ENCODE measurements around the gene PPBP. TPM values are rescaled to one million over a fixed set of nuclear protein-coding genes. Genes with fewer than 3 reads are reported as not detected.
"Not testable (repeated sequence)": the region's sequence is repeated elsewhere in the genome, so short reads cannot be mapped to it uniquely, and the experiment has no call there.

Gene PPBP
- total RNA-seq, 1 donor from 2014 or later, result 0.33 TPM

DNA sequence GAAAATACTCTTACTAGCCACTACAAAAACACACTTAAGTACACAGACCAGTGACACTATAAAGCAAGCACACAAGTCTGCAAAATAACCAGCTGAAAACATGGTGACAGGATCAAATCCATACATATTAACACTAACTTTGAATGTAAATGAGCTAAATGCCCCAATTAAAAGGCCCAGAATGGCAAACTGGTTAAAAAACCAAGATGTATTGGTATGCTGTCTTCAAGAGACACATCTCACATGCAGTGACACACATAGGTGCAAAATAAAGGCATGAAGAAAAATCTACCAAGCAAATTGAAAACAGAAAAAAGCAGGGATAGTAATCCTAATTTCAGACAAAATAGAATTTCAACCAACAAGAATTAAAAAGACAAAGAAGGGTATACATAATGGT, 17.0 kb downstream of the PPBP start:
- DNase-seq (no peak), ATAC-seq (ENCODE audit: low read depth) (no peak)
- H3K27ac Mint-ChIP-seq, result no peak overlapping the region
- no peak for TF ChIP-seq CTCF (IDR thresholded peaks at IDR 0.05)
- no peaks in the 10 kb centered on the region for H3K27me3 Mint-ChIP-seq
- ChIA-PET POLR2A (no interaction called here), CTCF (no interaction called here)
- peaks cover 20% of the 10 kb centered on the region for H3K9me3 Mint-ChIP-seq
- no peaks in the 10 kb centered on the region for H3K4me1 Mint-ChIP-seq
- H3K4me3 Mint-ChIP-seq, result no peak overlapping the region
- intact Hi-C loops (cut with micrococcal nuclease), result no loop called here
- no peaks in the 10 kb centered on the region for H3K36me3 Mint-ChIP-seq (ENCODE audit: low read depth)

DNA sequence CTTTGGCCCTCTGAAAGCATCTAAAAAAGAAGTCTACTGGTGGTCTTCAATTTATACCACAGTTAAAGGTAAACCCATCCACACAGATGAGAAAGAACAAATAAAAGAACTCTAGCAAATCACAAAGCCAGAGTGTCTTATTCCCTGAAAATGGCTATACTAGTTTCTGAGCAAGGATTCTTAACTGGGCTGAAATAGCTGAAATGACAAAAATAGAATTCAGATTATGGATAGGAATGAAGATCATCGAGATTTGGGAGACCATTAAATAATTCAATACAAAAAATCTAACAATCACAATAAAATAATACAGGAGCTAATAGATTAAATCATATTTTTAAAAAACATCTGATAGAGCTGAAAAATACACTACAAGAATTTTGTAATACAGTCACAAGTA, 18.0 kb downstream of the PPBP start:
- no peak for DNase-seq
- TF ChIP-seq CTCF (IDR thresholded peaks at IDR 0.05), result no peak
- no peaks in the 10 kb centered on the region for H3K4me1 Mint-ChIP-seq
- H3K9me3 Mint-ChIP-seq, result peaks cover 20% of the 10 kb centered on the region
- intact Hi-C loops (cut with micrococcal nuclease), result no loop called here
- no peak for ATAC-seq (ENCODE audit: low read depth)
- no peak overlapping the region for H3K4me3 Mint-ChIP-seq
- peaks cover 2% of the 10 kb centered on the region for H3K27me3 Mint-ChIP-seq
- H3K27ac Mint-ChIP-seq, result no peak overlapping the region
- H3K36me3 Mint-ChIP-seq (ENCODE audit: low read depth), result no peaks in the 10 kb centered on the region
- ChIA-PET CTCF (no interaction called here), POLR2A (no interaction called here)

DNA sequence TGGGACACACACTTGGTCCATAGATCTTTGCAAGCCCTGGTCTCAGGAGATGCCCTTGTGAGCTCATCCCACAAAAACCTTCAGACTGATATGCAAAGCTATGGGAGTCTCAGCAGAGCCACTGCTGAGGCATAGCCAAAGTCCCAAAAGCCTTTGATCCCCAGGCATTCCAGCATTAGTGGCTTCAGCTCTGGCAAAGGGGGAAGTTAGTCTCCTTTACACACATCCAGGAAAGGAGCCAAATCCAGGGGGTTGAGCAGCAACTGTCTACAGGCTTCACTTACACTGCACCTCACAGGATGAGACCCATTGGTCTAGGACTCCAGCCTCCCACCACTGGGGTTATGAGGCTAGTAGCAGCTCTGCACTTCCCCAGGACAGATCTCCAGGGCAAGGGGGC, 20.1 kb downstream of the PPBP start:
- no peak for ATAC-seq (ENCODE audit: low read depth)
- no peaks in the 10 kb centered on the region for H3K4me1 Mint-ChIP-seq
- CTCF ChIA-PET, result no interaction called here
- DNase-seq, result no peak
- H3K27me3 Mint-ChIP-seq, result peaks cover 2% of the 10 kb centered on the region
- H3K4me3 Mint-ChIP-seq, result no peak overlapping the region
- no peak overlapping the region for H3K27ac Mint-ChIP-seq
- H3K36me3 Mint-ChIP-seq (ENCODE audit: low read depth), result no peaks in the 10 kb centered on the region
- intact Hi-C loops (cut with micrococcal nuclease), result no loop called here
- peaks cover 14% of the 10 kb centered on the region for H3K9me3 Mint-ChIP-seq
- no peak for TF ChIP-seq CTCF (IDR thresholded peaks at IDR 0.05)
- POLR2A ChIA-PET, result no interaction called here

DNA sequence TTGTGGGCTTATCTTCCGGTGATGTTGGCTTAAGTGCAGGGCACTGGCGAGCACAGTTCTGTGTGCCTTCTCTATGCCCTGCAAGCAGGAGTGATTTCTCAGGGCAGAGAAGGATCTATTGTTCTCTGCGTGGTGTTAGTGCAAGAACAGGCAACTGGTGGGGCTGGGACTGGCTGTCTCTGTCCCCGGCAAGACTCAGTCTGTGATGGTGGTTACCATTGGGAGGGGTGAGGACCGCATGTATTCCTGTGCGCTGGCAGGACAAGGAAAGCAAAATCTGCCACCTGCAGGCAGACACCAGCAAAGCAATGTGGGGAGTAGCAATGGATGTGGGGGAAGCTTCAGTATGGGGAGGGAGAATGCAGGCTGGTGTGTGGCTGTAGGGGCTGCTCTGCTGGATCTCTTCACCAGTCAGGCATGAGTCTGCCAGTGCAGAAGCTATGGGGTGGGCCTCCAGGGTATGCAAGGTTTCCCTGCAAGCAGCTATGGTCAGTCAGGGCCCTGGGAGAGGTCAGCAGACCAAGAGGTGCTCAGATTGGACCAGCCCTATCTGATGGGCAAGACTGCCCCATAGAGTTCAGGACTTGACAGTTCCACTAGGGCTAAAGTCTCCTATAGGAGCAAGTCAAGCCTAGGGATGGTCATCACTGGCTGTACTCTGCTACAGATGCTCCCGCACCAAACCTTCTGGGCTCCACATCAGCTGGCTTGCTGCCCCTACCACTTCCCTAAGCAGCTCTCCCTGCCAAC, 23.0 kb downstream of the PPBP start:
- DNase-seq (no peak), ATAC-seq (ENCODE audit: low read depth) (no peak)
- ChIA-PET CTCF (no interaction called here), POLR2A (no interaction called here)
- intact Hi-C loops (cut with micrococcal nuclease), result no loop called here
- peaks cover under 1% of the 10 kb centered on the region for H3K9me3 Mint-ChIP-seq
- no peaks in the 10 kb centered on the region for H3K4me1 Mint-ChIP-seq
- no peak overlapping the region for H3K27ac Mint-ChIP-seq
- peaks cover 2% of the 10 kb centered on the region for H3K27me3 Mint-ChIP-seq
- no peak overlapping the region for H3K4me3 Mint-ChIP-seq
- H3K36me3 Mint-ChIP-seq (ENCODE audit: low read depth), result no peaks in the 10 kb centered on the region
- no peak for TF ChIP-seq CTCF (IDR thresholded peaks at IDR 0.05)

DNA sequence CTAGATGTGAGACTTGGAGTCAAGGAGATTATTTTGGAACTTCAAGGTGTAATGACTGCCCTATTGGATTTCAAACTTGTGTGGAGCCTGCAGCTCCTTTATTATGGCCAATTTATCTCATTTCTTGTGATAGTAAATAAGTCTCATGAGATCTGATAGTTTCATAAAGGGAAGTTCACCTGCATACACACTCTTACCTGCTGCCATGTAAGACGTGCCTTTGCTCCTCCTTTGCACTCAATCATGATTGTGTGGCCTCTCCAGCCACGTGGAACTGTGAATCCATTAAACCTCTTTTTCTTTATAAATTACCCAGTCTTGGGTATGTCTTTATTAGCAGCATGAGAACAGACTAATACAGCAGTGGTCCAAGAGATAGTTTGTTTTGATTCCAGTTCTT, 25.3 kb downstream of the PPBP start:
- ATAC-seq (ENCODE audit: low read depth) (no peak), DNase-seq (no peak)
- no peak overlapping the region for H3K4me3 Mint-ChIP-seq
- no peaks in the 10 kb centered on the region for H3K4me1 Mint-ChIP-seq
- H3K27ac Mint-ChIP-seq, result no peak overlapping the region
- POLR2A ChIA-PET, result no interaction called here
- peaks cover 11% of the 10 kb centered on the region for H3K9me3 Mint-ChIP-seq
- no peaks in the 10 kb centered on the region for H3K36me3 Mint-ChIP-seq (ENCODE audit: low read depth)
- CTCF ChIA-PET, result no interaction called here
- H3K27me3 Mint-ChIP-seq, result peaks cover 2% of the 10 kb centered on the region
- TF ChIP-seq CTCF (IDR thresholded peaks at IDR 0.05), result no peak
- intact Hi-C loops (cut with micrococcal nuclease), result no loop called here

GRCh38 chr4:73959041-73959440, 28.9 kb downstream of the PPBP start:
- H3K9me3 Mint-ChIP-seq, result peaks cover 20% of the 10 kb centered on the region
- H3K27ac Mint-ChIP-seq, POLR2A ChIA-PET: not testable (repeated sequence)

More at GRCh38 chr4:73959041-73959440, 28.9 kb downstream of the PPBP start:
- H3K4me3 Mint-ChIP-seq; H3K36me3 Mint-ChIP-seq (ENCODE audit: low read depth); intact Hi-C loops (cut with micrococcal nuclease); DNase-seq; ATAC-seq (ENCODE audit: low read depth); H3K27me3 Mint-ChIP-seq; CTCF ChIA-PET; H3K4me1 Mint-ChIP-seq: not testable (repeated sequence)
